H1 (cell line): ENCODE measurements around the gene PPFIBP2. TPM values are rescaled to one million over a fixed set of nuclear protein-coding genes. Genes with fewer than 3 reads are reported as not detected.

ENCODE experiments used
- CTCF ChIA-PET: fragments of 300-600 bp; sonication (Branson Sonifier 250); formaldehyde crosslinking; loops from one replicate; lab custom pipeline; 2021; ENCODE audit not compliant: partially characterized antibody; lab: Charles Lee
- POLR2A ChIA-PET: fragments of 300-600 bp; sonication (Branson Sonifier 250); formaldehyde crosslinking; loops from one replicate; lab custom pipeline; 2021; ENCODE audit warnings: inconsistent platforms; ENCODE audit not compliant: partially characterized antibody; lab: Charles Lee
- DNase-seq, 2 experiments: peaks; one replicate each; pipeline versions ENCODE4 v3.0.0 to v3.0.0-alpha.2; 2010 to 2022; ENCODE audit warnings: low spot score in 2 of 2, low read depth in 1 of 2, mixed read lengths in 1 of 2
- FAIRE-seq: peaks from 2 replicates; lab custom pipeline; 2011; peaks lifted over from hg19 to GRCh38; lab: Jason Lieb, UNC
- H2AFZ ChIP-seq: 2 replicates; pipeline ENCODE4 v1.8.1; 2012; ENCODE audit warnings: low read length, inconsistent platforms
- H2AK5ac ChIP-seq: 2 replicates; pipeline ENCODE4 v1.6.1; 2013; ENCODE audit warnings: low read depth, low read length
- H2BK120ac ChIP-seq: replicated peaks from 2 replicates; pipeline ENCODE3; 2013; ENCODE audit warnings: low read depth, low read length, inconsistent platforms
- H2BK12ac ChIP-seq: 2 replicates; pipeline ENCODE4 v1.6.1; 2013; ENCODE audit warnings: low read depth, low read length
- H2BK15ac ChIP-seq: 2 replicates; pipeline ENCODE4 v1.6.1; 2013; ENCODE audit warnings: low read length
- H2BK20ac ChIP-seq: 2 replicates; pipeline ENCODE4 v1.6.1; 2013; ENCODE audit warnings: low read length
- H2BK5ac ChIP-seq: 2 replicates; pipeline ENCODE4 v1.6.1; 2013; ENCODE audit warnings: low read depth, low read length
- H3K14ac ChIP-seq: 2 replicates; pipeline ENCODE4 v1.6.1; 2013; ENCODE audit warnings: inconsistent platforms; ENCODE audit not compliant: insufficient read length
- H3K18ac ChIP-seq: 2 replicates; pipeline ENCODE4 v1.6.1; 2013; ENCODE audit warnings: low read length; ENCODE audit errors: extremely low read depth
- H3K23ac ChIP-seq: 2 replicates; pipeline ENCODE4 v1.6.1; 2013; ENCODE audit warnings: inconsistent platforms; ENCODE audit not compliant: insufficient read length
- H3K23me2 ChIP-seq: 2 replicates; pipeline ENCODE4 v1.6.1; 2013; ENCODE audit warnings: low read depth, low read length
- H3K27ac ChIP-seq: 2 replicates; pipeline ENCODE4 v1.6.1; 2011; ENCODE audit warnings: low read depth, low read length, inconsistent platforms
- H3K27me3 ChIP-seq, 4 experiments: replicated peaks in 1 of 4; 1 replicate in 1 of 4; 2 replicates in 3 of 4; pipeline versions ENCODE4 v1.6.1 to v1.8.1; 2011 to 2013; ENCODE audit warnings: low read length in 3 of 4, mild to moderate bottlenecking in 3 of 4, inconsistent platforms in 2 of 4, mixed read lengths in 2 of 4, moderate library complexity in 1 of 4; ENCODE audit not compliant: control insufficient read depth in 3 of 4, insufficient read depth in 3 of 4; ENCODE audit errors: extremely low read depth in 1 of 4
- H3K36me3 ChIP-seq, 4 experiments: 2 replicates each; pipeline versions ENCODE4 v1.6.1 to v1.8.1; 2011 to 2013; ENCODE audit warnings: mild to moderate bottlenecking in 4 of 4, low read length in 3 of 4, moderate library complexity in 2 of 4, control low read depth in 1 of 4, inconsistent platforms in 1 of 4; ENCODE audit not compliant: insufficient read depth in 4 of 4, control insufficient read depth in 2 of 4
- H3K4ac ChIP-seq: replicated peaks from 2 replicates; pipeline ENCODE3; 2013; ENCODE audit warnings: low read length, low read depth, mixed read lengths, inconsistent platforms; ENCODE audit not compliant: insufficient read length
- H3K4me1 ChIP-seq, 4 experiments: replicated peaks in 1 of 4; 1 replicate in 1 of 4; 2 replicates in 3 of 4; pipeline versions ENCODE4 v1.6.1 to v1.8.1; 2011 to 2013; ENCODE audit warnings: low read length in 3 of 4, inconsistent platforms in 2 of 4, mixed read lengths in 1 of 4; ENCODE audit not compliant: insufficient read depth in 4 of 4, control insufficient read depth in 3 of 4
- H3K4me2 ChIP-seq, 2 experiments: 2 replicates each; pipeline versions ENCODE4 v1.6.1 to v1.8.1; 2011 to 2013; ENCODE audit warnings: low read depth in 2 of 2, low read length in 2 of 2, control low read depth in 1 of 2, inconsistent platforms in 1 of 2, mild to moderate bottlenecking in 1 of 2; ENCODE audit not compliant: insufficient read depth in 1 of 2
- H3K4me3 ChIP-seq, 4 experiments: fragments of 200-600, 300-600 bp in 1 of 4; sonication (generic), shearing (Covaris generic), sonication (Bioruptor Twin) in 1 of 4; 2 replicates each; pipeline versions ENCODE4 v1.5.1 to v1.8.1; 2011 to 2016; ENCODE audit warnings: low read length in 4 of 4, low read depth in 3 of 4, control low read depth in 2 of 4, inconsistent platforms in 2 of 4, mild to moderate bottlenecking in 2 of 4, mixed read lengths in 1 of 4, moderate library complexity in 1 of 4; ENCODE audit not compliant: insufficient read depth in 2 of 4; ENCODE audit errors: extremely low read depth in 1 of 4
- H3K56ac ChIP-seq: replicated peaks from 2 replicates; pipeline ENCODE3; 2013; ENCODE audit warnings: low read depth, mild to moderate bottlenecking, mixed read lengths, low read length, inconsistent platforms; ENCODE audit not compliant: insufficient read length
- H3K79me1 ChIP-seq: 2 replicates; pipeline ENCODE4 v1.6.1; 2013; ENCODE audit warnings: low read depth, low read length, control low read depth
- H3K79me2 ChIP-seq, 2 experiments: 2 replicates each; pipeline versions ENCODE4 v1.6.1 to v1.8.1; 2012 to 2013; ENCODE audit warnings: low read length in 2 of 2, mild to moderate bottlenecking in 2 of 2, inconsistent platforms in 1 of 2; ENCODE audit not compliant: insufficient read depth in 2 of 2, control insufficient read depth in 1 of 2
- H3K9ac ChIP-seq, 4 experiments: replicated peaks in 1 of 4; 1 replicate in 1 of 4; 2 replicates in 3 of 4; pipeline versions ENCODE4 v1.6.1 to v1.8.1; 2011 to 2013; ENCODE audit warnings: low read depth in 3 of 4, low read length in 3 of 4, control low read depth in 2 of 4, mild to moderate bottlenecking in 2 of 4, moderate library complexity in 2 of 4, inconsistent platforms in 1 of 4; ENCODE audit errors: extremely low read depth in 1 of 4
- H3K9me3 ChIP-seq, 2 experiments: 2 replicates each; pipeline versions ENCODE4 v1.6.1 to v1.8.1; 2012 to 2013; ENCODE audit warnings: mild to moderate bottlenecking in 2 of 2, moderate library complexity in 2 of 2, control low read depth in 1 of 2, inconsistent platforms in 1 of 2, low read depth in 1 of 2, low read length in 1 of 2, mixed read lengths in 1 of 2; ENCODE audit not compliant: insufficient read depth in 2 of 2
- H4K20me1 ChIP-seq, 2 experiments: replicated peaks in 1 of 2; 2 replicates each; pipeline versions ENCODE3 to v1.8.1; 2011 to 2013; ENCODE audit warnings: inconsistent platforms in 2 of 2, low read length in 2 of 2, mild to moderate bottlenecking in 1 of 2; ENCODE audit not compliant: insufficient read depth in 2 of 2, control insufficient read depth in 1 of 2
- H4K5ac ChIP-seq: 2 replicates; pipeline ENCODE4 v1.6.1; 2013; ENCODE audit warnings: low read length, low read depth, mixed read lengths, inconsistent platforms; ENCODE audit not compliant: insufficient read length
- H4K8ac ChIP-seq: 2 replicates; pipeline ENCODE4 v1.8.0; 2013; ENCODE audit warnings: mild to moderate bottlenecking, moderate library complexity, low read length, inconsistent platforms; ENCODE audit not compliant: insufficient read depth; ENCODE audit errors: extremely low read depth
- H4K91ac ChIP-seq: replicated peaks from 2 replicates; pipeline ENCODE3; 2013; ENCODE audit warnings: low read length, mixed read lengths, inconsistent platforms; ENCODE audit not compliant: insufficient read length
- CBX5 ChIP-seq: fragments of 300-800, 300-1000 bp; sonication (generic); IDR thresholded peaks from 2 replicates; pipeline ENCODE4 v1.7.1; 2016; ENCODE audit warnings: antibody characterized with exemption, low read length, low read depth
- GTF2F1 ChIP-seq: IDR thresholded peaks from 2 replicates; pipeline ENCODE4 v1.6.1; 2012; ENCODE audit warnings: low read depth, low read length, improper control_type of control experiment, borderline replicate concordance
- JUN ChIP-seq: IDR thresholded peaks from 2 replicates; pipeline ENCODE4 v1.6.1; 2011; ENCODE audit warnings: low read depth, mild to moderate bottlenecking, improper control_type of control experiment, low read length
- NANOG ChIP-seq: IDR thresholded peaks from 2 replicates; pipeline ENCODE4 v1.6.1; 2011; ENCODE audit warnings: low read length, low read depth, mild to moderate bottlenecking, inconsistent platforms; ENCODE audit not compliant: insufficient read depth, poor library complexity, severe bottlenecking
- PHF8 ChIP-seq: fragments of 200-600 bp; sonication (generic); conservative IDR thresholded peaks from 2 replicates; pipeline ENCODE4 v1.7.1; 2012; ENCODE audit warnings: low read depth, mild to moderate bottlenecking, inconsistent platforms, low read length, moderate library complexity
- RBBP5 ChIP-seq: IDR thresholded peaks from 2 replicates; pipeline ENCODE4 v1.7.1; 2012; ENCODE audit warnings: low read depth, mild to moderate bottlenecking, inconsistent platforms, low read length, moderate library complexity, borderline replicate concordance
- RNF2 ChIP-seq: fragments of 200-900, 300-1000 bp; sonication (generic); IDR thresholded peaks from 2 replicates; pipeline ENCODE4 v1.7.1; 2016; ENCODE audit warnings: borderline replicate concordance, low read depth, mild to moderate bottlenecking, antibody characterized with exemption, low read length; ENCODE audit not compliant: poor library complexity, severe bottlenecking; ENCODE audit errors: missing control alignments
- RXRA ChIP-seq: IDR thresholded peaks from 2 replicates; pipeline ENCODE4 v1.6.1; 2011; ENCODE audit warnings: low read depth, mild to moderate bottlenecking, low read length, moderate library complexity; ENCODE audit not compliant: insufficient read depth
- TCF12 ChIP-seq: IDR thresholded peaks from 2 replicates; pipeline ENCODE4 v1.6.1; 2011; ENCODE audit warnings: low read depth, mild to moderate bottlenecking, low read length
- YY1 ChIP-seq: IDR thresholded peaks from 2 replicates; pipeline ENCODE4 v1.6.1; 2011; ENCODE audit warnings: low read depth, mild to moderate bottlenecking, low read length
- polyA plus RNA-seq, 7 experiments: library from polyadenylated mRNA; depleted of rRNA in 3 of 7; stranded (reverse) in 5 of 7; unstranded in 2 of 7; fragments of >200 nt in 5 of 7; fragments of 200-250 nt in 2 of 7; gene quantifications; 1 replicate in 5 of 7; 2 replicates in 1 of 7; 4 replicates in 1 of 7; pipeline versions ENCODE4 v1.2.1 to v1.2.3, GENCODE V29; 2011 to 2013; ENCODE audit warnings: missing spikeins in 2 of 7, mixed read lengths in 2 of 7
- total RNA-seq: library from RNA; stranded (reverse); fragmentation: NEBNext Ultra II Directional; extraction: Animal tissue kit (Norgen Biotek cat#: 25700); gene quantifications from 2 replicates; pipeline ENCODE4 v1.2.1, GENCODE V29; 2021
- TF ChIP-seq, protein P1 (sequence below): IDR thresholded peaks from 2 replicates; pipeline ENCODE4 v1.6.1; 2012; ENCODE audit warnings: inconsistent platforms
- TF ChIP-seq, protein P2 (sequence below): IDR thresholded peaks from 2 replicates; pipeline ENCODE4 v1.6.1; 2011; ENCODE audit warnings: low read depth, mild to moderate bottlenecking, low read length; ENCODE audit not compliant: insufficient read depth
- TF ChIP-seq, protein P3 (sequence below): IDR thresholded peaks from 2 replicates; pipeline ENCODE4 v1.6.1; 2011; ENCODE audit warnings: low read length, improper control_type of control experiment

Gene PPFIBP2
- total and polyA plus RNA-seq, 2 of the 8 experiments (the other 6 are each of a cell fraction or from before 2014, with no cell fraction given), result 5.5 to 9.8 TPM

DNA sequence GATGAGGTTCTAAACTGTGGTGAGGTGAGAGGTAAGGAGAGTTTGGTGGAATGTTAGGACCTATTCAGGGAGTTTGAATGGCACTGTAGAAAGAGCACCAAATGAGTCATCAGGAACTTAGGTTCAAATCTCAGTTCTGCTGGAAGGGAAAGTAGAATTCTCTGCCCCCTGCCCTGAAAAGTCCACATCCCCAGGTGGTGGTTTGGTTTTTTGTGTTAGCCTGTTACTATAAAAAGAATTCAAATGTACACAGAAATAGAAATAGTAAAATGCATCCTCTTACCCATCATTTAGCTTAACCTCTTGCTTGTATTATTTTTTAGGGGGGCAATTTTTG, 20.2 kb downstream of the PPFIBP2 start:
- CTCF ChIA-PET, result interaction anchor here (0.6 to 2.7 kb wide), 11 partner anchors 15 to 263 kb away, joined by 3 to 34 read pairs (median 4); partner anchors contain the start of gene OR5P2
- Histone ChIP-seq H4K91ac (no peak overlapping the region), H2BK20ac (no peak overlapping the region), H4K20me1 (no peaks in the 10 kb centered on the region), H2BK12ac (no peak overlapping the region), H2BK5ac (no peak overlapping the region), H2BK15ac (no peak overlapping the region), H2AFZ (no peak overlapping the region), H3K79me1 (no peaks in the 10 kb centered on the region), H3K4ac (no peak overlapping the region), H3K23me2 (no peaks in the 10 kb centered on the region), H3K56ac (no peak overlapping the region), H4K5ac (no peak overlapping the region), H4K8ac (no peak overlapping the region), H3K4me1 (no peaks in the 10 kb centered on the region; a peak in 2 of 7 replicates), H3K14ac (no peak overlapping the region), H3K4me3 (no peak overlapping the region), H3K18ac (no peak overlapping the region), H2BK120ac (no peak overlapping the region), H3K4me2 (no peak overlapping the region), H2AK5ac (no peak overlapping the region), H3K36me3 (no peaks in the 10 kb centered on the region), H3K9me3 (no peaks in the 10 kb centered on the region), H3K27me3 (no peaks in the 10 kb centered on the region), H3K79me2 (no peaks in the 10 kb centered on the region), H3K9ac (no peak overlapping the region), H3K27ac (no peak overlapping the region), H3K23ac (no peak overlapping the region)
- FAIRE-seq, result no peak
- DNase-seq, result no peak
- POLR2A ChIA-PET, result no interaction called here
- TF ChIP-seq CBX5 (no peak), PHF8 (no peak), JUN (no peak), YY1 (no peak), RNF2 (no peak), NANOG (no peak), GTF2F1 (no peak), TCF12 (no peak), RBBP5 (no peak), RXRA (no peak)
- TF ChIP-seq, protein P1, sequence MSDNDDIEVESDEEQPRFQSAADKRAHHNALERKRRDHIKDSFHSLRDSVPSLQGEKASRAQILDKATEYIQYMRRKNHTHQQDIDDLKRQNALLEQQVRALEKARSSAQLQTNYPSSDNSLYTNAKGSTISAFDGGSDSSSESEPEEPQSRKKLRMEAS, result no peak
- TF ChIP-seq, protein P2, sequence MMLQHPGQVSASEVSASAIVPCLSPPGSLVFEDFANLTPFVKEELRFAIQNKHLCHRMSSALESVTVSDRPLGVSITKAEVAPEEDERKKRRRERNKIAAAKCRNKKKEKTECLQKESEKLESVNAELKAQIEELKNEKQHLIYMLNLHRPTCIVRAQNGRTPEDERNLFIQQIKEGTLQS, result no peak
- TF ChIP-seq, protein P3, sequence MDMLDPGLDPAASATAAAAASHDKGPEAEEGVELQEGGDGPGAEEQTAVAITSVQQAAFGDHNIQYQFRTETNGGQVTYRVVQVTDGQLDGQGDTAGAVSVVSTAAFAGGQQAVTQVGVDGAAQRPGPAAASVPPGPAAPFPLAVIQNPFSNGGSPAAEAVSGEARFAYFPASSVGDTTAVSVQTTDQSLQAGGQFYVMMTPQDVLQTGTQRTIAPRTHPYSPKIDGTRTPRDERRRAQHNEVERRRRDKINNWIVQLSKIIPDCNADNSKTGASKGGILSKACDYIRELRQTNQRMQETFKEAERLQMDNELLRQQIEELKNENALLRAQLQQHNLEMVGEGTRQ, result no peak
